HepG2 (cell line): Measurements from ENCODE around the gene ZFYVE21.

Source experiments
- ATF7-NPFF ChIP-seq: sonication (generic); formaldehyde crosslinking; IDR thresholded peaks from 2 replicates; pipeline ENCODE4 v1.8.1; 2023; ENCODE audit warnings: mild to moderate bottlenecking, low read depth, missing genetic modification reagents, moderate library complexity
- CREM ChIP-seq, 2 experiments: sonication (generic) in 1 of 2; formaldehyde crosslinking in 1 of 2; IDR thresholded peaks; 2 replicates each; pipeline versions ENCODE4 v1.4.0 to v1.6.1; 2016 to 2020; ENCODE audit warnings: antibody characterized with exemption in 1 of 2, mild to moderate bottlenecking in 1 of 2, missing genetic modification reagents in 1 of 2
- CTCF ChIP-seq: sonication (generic); formaldehyde crosslinking; IDR thresholded peaks from 2 replicates; pipeline ENCODE4 v1.5.0; 2020; ENCODE audit warnings: mild to moderate bottlenecking, missing genetic modification reagents, moderate library complexity
- GFI1 ChIP-seq: sonication (generic); formaldehyde crosslinking; IDR thresholded peaks from 2 replicates; pipeline ENCODE4 v1.5.0; 2020; ENCODE audit warnings: missing genetic modification reagents, mild to moderate bottlenecking, borderline replicate concordance
- HNRNPK ChIP-seq: fragments of 200-400 bp; formaldehyde crosslinking; IDR thresholded peaks from 2 replicates; pipeline ENCODE4 v1.6.1; 2018; ENCODE audit warnings: low read length, low read depth, moderate library complexity, mild to moderate bottlenecking; ENCODE audit not compliant: poor library complexity, severe bottlenecking
- POGZ ChIP-seq: sonication (generic); formaldehyde crosslinking; IDR thresholded peaks from 2 replicates; pipeline ENCODE4 v1.4.0; 2020; ENCODE audit warnings: mild to moderate bottlenecking, missing genetic modification reagents
- POLR2A ChIP-seq, 2 experiments: IDR thresholded peaks; 2 replicates each; pipeline ENCODE4 v1.6.1; 2011; ENCODE audit warnings: low read depth in 2 of 2, low read length in 2 of 2, mild to moderate bottlenecking in 1 of 2, moderate library complexity in 1 of 2; ENCODE audit not compliant: insufficient read depth in 1 of 2
- POLR2AphosphoS2 ChIP-seq: IDR thresholded peaks from 2 replicates; pipeline ENCODE4 v1.6.1; 2011; ENCODE audit warnings: low read depth, low read length, improper control_type of control experiment
- POLR2AphosphoS5 ChIP-seq: IDR thresholded peaks from 2 replicates; pipeline ENCODE4 v1.6.1; 2012; ENCODE audit warnings: low read depth, low read length
- ZNF138 ChIP-seq: sonication (generic); formaldehyde crosslinking; IDR thresholded peaks from 2 replicates; pipeline ENCODE4 v1.5.0; 2020; ENCODE audit warnings: mild to moderate bottlenecking, low read depth, missing genetic modification reagents
- ZNF350 ChIP-seq: sonication (generic); formaldehyde crosslinking; IDR thresholded peaks from 2 replicates; pipeline ENCODE4 v1.4.0; 2020; ENCODE audit warnings: mild to moderate bottlenecking, low read depth, missing genetic modification reagents, borderline replicate concordance
- ZNF800 ChIP-seq: sonication (generic); formaldehyde crosslinking; IDR thresholded peaks from 2 replicates; pipeline ENCODE4 v1.4.0; 2020; ENCODE audit warnings: missing genetic modification reagents

- TF ChIP-seq POLR2A (IDR thresholded peaks at IDR 0.05; ENCODE audit: insufficient read depth in 1 of 2, low read depth in 2 of 2, low read length in 2 of 2) (no peak), CTCF (CRISPR knock-in tag) (no peak), POLR2AphosphoS2 (no peak), CREM (IDR thresholded peaks at IDR 0.05) (no peak), CREM (CRISPR knock-in tag; IDR thresholded peaks at IDR 0.05) (no peak), POLR2AphosphoS5 (no peak), GFI1 (no peak), ATF7-NPFF (CRISPR knock-in tag) (no peak), HNRNPK (no peak), ZNF138 (CRISPR knock-in tag) (no peak), ZNF350 (CRISPR knock-in tag) (no peak), ZNF800 (CRISPR knock-in tag) (no peak), POGZ (no peak)
Observed at GRCh38 chr14:103739466-103739792, 23.8 kb downstream of the ZFYVE21 start.
